SK-N-SH (cell line): Measurements from ENCODE around the gene GRID2IP.

Experiments
- CHD2 ChIP-seq: fragments of 150-350 bp; IDR thresholded peaks from 2 replicates; pipeline ENCODE4 v1.6.1; 2018; ENCODE audit warnings: low read length; ENCODE audit not compliant: partially characterized antibody
- EP300 ChIP-seq, 2 experiments: IDR thresholded peaks; 2 replicates each; pipeline versions ENCODE4 v1.4.0 to v1.6.1; 2012; ENCODE audit warnings: borderline replicate concordance in 1 of 2, low read depth in 1 of 2, low read length in 1 of 2
- JUND ChIP-seq: IDR thresholded peaks from 2 replicates; pipeline ENCODE4 v1.4.0; 2012
- YY1 ChIP-seq: IDR thresholded peaks from 2 replicates; pipeline ENCODE4 v1.4.0; 2012; ENCODE audit warnings: low read depth, mild to moderate bottlenecking
- TF ChIP-seq, protein P1 (sequence below): fragments of 200-600 bp; sonication (generic); IDR thresholded peaks from 2 replicates; pipeline ENCODE4 v1.6.1; 2017; ENCODE audit warnings: antibody characterized with exemption, mild to moderate bottlenecking, moderate library complexity

DNA sequence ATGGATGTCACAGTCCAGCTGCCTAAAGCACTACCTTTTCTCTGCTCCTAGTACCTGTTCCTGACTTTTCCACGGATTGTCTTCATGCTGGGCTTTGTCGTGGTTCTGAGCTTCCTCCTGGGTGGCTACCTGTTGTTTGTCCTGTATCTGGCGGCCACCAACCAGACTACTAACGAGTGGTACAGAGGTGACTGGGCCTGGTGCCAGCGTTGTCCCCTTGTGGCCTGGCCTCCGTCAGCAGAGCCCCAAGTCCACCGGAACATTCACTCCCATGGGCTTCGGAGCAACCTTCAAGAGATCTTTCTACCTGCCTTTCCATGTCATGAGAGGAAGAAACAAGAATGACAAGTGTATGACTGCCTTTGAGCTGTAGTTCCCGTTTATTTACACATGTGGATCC is 37.3 kb upstream of the GRID2IP start:
- TF ChIP-seq CHD2 (no peak), YY1 (no peak), JUND (no peak), EP300 (IDR thresholded peaks at IDR 0.05; ENCODE audit: borderline replicate concordance in 1 of 2, low read depth in 1 of 2, low read length in 1 of 2) (no peak)
- TF ChIP-seq, protein P1, sequence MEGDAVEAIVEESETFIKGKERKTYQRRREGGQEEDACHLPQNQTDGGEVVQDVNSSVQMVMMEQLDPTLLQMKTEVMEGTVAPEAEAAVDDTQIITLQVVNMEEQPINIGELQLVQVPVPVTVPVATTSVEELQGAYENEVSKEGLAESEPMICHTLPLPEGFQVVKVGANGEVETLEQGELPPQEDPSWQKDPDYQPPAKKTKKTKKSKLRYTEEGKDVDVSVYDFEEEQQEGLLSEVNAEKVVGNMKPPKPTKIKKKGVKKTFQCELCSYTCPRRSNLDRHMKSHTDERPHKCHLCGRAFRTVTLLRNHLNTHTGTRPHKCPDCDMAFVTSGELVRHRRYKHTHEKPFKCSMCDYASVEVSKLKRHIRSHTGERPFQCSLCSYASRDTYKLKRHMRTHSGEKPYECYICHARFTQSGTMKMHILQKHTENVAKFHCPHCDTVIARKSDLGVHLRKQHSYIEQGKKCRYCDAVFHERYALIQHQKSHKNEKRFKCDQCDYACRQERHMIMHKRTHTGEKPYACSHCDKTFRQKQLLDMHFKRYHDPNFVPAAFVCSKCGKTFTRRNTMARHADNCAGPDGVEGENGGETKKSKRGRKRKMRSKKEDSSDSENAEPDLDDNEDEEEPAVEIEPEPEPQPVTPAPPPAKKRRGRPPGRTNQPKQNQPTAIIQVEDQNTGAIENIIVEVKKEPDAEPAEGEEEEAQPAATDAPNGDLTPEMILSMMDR: no peak
